ENCODE measurements around the gene NMRK1.

The NMRK1 gene

DNA sequence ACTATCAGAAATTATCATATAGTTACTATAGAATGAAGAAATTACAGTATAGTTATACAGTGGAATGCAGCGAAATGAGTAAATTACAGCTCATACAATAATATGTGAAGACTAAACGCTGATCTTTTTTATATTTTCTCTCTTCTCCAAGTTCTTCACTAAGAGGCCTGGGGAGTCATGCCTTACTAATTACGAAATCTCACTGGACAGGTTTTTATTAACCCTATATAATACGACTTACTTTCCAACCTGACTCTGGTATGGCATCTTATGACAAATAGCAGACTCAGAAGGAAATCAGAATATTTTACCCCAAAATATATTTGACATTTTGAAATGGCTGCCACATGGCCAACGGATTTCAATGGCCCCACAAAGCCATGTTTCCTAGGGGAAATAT, 68.9 kb downstream of the NMRK1 start:
- TF ChIP-seq, protein P1, sequence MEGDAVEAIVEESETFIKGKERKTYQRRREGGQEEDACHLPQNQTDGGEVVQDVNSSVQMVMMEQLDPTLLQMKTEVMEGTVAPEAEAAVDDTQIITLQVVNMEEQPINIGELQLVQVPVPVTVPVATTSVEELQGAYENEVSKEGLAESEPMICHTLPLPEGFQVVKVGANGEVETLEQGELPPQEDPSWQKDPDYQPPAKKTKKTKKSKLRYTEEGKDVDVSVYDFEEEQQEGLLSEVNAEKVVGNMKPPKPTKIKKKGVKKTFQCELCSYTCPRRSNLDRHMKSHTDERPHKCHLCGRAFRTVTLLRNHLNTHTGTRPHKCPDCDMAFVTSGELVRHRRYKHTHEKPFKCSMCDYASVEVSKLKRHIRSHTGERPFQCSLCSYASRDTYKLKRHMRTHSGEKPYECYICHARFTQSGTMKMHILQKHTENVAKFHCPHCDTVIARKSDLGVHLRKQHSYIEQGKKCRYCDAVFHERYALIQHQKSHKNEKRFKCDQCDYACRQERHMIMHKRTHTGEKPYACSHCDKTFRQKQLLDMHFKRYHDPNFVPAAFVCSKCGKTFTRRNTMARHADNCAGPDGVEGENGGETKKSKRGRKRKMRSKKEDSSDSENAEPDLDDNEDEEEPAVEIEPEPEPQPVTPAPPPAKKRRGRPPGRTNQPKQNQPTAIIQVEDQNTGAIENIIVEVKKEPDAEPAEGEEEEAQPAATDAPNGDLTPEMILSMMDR (IDR thresholded peaks at IDR 0.05), result no peak
- TF ChIP-seq ZFX (IDR thresholded peaks at IDR 0.05; ENCODE audit: borderline replicate concordance), result no peak
- no peak overlapping the region for H3K27ac ChIP-seq

DNA sequence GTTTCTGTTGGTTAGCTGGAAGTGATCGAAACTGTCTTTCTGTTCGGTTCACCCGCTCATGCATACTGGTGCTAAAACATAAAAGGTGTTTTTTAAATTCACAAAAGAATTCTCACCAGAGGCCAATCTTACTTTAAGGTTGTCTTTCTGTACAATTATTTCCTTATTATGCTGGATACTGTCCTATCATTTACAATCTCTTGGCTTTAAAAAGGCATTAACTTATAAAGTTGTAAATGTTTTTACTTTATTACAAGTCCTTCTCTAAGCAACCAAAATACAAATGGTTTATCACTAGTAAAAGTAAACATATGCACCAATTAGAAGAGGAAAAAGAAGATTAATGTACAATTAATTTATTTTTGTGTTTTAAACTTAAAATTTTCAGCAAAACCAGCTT, 70.6 kb downstream of the NMRK1 start:
- TF ChIP-seq ZFX (IDR thresholded peaks at IDR 0.05; ENCODE audit: borderline replicate concordance), result no peak
- TF ChIP-seq, protein P1 (IDR thresholded peaks at IDR 0.05), result no peak
- no peak overlapping the region for H3K27ac ChIP-seq

DNA sequence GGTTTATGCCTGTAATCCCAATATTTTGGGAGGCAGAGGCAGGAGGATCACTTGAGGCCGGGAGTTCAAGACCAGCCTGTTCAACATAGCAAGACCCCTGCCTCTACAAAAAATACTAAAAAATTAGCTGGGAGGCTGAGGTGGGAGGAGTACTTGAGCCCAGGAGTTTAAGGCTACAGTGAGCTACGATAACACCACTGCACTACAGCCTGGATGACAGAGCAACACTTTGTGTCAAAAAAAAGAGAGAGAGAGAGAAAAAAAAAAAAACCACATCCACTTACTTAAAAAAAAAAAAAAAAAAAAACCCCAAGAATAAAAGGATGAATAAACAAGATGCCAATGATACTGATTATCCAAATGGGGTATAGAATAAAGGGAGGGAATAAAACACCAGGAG, 74.2 kb downstream of the NMRK1 start:
- no peak for TF ChIP-seq ZFX (IDR thresholded peaks at IDR 0.05; ENCODE audit: borderline replicate concordance)

More for the DNA sequence above, 74.2 kb downstream of the NMRK1 start:
- no peak overlapping the region for H3K27ac ChIP-seq
